GM10847 (cell line): ENCODE measurements around the gene PKD2.

ENCODE experiments used
- POLR2A ChIP-seq: IDR thresholded peaks from 2 replicates; pipeline ENCODE4 v1.6.1; 2011; ENCODE audit not compliant: insufficient read length; ENCODE audit errors: extremely low read depth

Gene PKD2

GRCh38 chr4:88007304-88008121 is at the start of gene PKD2:
Gene PKD2, plus strand, starts transcription at chr4:88007635. Its CDS starts 99 bp downstream, at chr4:88007734.
- TF ChIP-seq POLR2A = peak; percentile 68

DNA sequence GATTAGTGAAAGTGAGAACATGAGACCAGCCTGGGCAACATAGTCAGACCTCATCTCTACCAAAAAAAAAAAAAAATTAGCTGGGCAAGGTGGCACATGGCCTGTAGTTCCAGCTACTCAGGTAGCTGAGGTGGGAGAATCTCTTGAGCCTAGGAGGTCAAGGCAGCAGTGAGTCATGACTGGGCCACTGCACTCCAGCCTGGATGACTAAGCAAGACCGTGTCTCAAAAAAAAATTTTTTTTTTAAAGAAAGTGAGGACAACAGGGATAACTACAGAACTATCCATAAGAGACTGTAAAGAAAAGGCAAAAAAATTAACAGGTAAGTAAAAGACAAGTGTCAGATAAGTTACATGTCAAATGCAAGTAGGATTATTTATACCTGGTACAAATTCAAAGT is 45.4 kb upstream of the PKD2 start:
- no peak for TF ChIP-seq POLR2A

DNA sequence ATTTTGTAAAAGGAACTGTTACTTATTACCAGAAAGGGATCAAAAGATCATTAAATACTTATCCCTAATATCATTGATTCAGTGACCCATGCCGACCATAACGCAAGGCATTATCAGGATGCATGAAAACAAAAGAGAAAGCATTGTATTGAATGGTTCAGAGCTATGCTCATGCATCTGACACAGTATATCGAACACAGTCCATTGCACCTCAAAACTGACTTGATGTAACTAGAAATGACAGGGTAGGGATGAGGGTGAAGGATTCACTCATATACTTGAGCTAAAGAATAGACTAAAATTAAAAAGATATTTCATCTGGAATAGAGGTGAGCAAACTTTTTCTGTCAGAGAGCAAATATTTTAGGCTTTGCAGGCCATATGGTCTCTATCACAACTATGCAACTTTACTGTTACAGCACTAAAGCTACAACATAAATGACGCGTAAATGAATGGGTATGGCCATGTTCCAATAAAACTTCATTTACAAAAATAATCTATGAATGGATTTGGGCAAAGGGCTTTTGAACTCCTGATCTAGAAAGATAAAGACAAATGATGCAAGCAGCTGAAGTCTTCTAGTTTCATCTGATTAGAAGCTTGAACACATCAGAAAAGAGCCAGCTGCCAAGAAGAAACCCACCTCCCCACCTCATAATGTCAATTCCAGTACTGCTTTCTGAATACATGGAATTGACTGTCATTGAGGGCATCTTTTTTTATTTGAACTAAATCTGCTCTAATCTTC is 44.9 kb upstream of the PKD2 start:
- no peak for TF ChIP-seq POLR2A

GRCh38 chr4:87965501-87965975 is 41.9 kb upstream of the PKD2 start:
- no peak for TF ChIP-seq POLR2A

DNA sequence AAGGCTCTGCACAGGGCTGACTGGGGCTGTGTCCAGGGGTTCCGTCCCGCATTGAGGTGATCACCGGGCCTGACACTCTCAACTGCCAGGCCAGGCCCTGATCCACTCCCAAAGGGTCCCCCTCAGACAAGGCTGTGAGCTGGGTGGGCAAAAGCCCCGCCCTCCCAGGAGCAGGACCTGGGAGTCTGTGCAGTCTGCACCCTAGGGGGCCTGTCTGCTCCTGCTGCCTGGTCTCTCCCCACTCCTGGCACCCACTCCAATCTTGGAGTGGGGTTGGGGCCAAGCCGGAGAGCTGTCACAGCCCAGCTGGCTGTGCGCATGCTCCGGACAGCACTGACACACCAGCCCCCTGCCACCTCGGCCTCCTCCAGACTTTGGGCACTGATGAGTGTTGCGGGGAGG is 41.3 kb upstream of the PKD2 start:
- no peak for TF ChIP-seq POLR2A

- no peak for TF ChIP-seq POLR2A
Measured at GRCh38 chr4:87967193-87967592, 40.2 kb upstream of the PKD2 start.

DNA sequence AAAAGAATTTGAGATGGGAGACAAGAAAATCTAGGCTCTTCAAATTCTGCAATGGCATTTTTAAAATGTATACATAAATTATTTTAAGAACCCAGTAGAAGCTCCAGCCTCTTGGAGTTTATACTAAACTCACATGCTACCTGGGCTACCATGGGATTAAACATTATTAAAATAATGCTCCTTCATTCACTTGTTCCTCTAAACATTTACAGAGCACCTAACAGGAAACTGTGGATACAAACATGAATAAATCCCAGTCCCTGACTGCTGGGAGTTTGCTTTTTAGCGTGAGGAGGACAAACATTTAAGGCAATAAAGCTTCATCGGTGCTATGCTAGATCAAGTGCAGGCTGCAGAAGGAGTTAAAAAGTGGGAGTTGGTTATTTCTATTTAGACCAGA is 37.3 kb upstream of the PKD2 start:
- TF ChIP-seq POLR2A = no peak

- TF ChIP-seq POLR2A = no peak
Measured at GRCh38 chr4:87971866-87972265, 35.6 kb upstream of the PKD2 start.

DNA sequence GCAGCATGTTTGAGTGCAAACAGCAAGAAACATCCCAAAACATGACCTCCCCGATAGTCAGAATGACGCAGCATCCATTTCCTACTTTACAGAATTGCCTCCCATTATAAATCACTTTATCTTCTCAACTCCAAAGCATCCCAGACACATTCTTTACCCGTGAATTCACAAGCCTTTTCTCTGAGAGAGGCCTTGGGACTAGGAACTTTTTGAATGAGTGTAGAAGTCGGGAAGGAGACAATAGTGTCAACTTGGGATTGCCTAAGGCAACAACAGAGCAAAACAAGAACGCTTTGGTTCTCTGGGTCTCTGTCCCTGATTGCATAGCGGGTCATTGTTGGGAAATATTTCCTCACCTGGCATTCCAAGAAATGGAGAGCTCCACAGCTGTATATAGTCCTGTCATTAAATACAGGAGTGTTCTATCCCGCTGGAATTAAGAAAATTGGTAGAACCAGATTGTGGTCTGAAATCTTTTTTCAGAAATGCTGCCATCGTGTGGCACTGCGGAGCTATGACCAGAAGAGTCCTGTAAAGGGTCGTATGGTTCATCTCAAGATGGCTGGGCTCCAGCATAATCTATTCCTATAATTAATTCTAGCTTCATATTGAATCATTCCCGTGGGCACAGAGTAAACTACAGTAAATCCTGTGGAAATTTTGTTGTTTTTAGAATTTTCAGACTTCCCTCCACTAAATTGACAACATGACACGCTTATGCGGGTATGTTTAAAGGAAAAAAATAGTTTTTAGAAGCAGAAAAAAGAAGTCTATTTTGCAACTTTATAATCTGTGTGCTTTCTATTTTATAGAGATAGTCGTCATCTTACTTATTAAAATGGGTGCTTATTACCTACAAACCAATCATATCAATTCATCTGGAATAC is 33.9 kb upstream of the PKD2 start:
- no peak for TF ChIP-seq POLR2A

DNA sequence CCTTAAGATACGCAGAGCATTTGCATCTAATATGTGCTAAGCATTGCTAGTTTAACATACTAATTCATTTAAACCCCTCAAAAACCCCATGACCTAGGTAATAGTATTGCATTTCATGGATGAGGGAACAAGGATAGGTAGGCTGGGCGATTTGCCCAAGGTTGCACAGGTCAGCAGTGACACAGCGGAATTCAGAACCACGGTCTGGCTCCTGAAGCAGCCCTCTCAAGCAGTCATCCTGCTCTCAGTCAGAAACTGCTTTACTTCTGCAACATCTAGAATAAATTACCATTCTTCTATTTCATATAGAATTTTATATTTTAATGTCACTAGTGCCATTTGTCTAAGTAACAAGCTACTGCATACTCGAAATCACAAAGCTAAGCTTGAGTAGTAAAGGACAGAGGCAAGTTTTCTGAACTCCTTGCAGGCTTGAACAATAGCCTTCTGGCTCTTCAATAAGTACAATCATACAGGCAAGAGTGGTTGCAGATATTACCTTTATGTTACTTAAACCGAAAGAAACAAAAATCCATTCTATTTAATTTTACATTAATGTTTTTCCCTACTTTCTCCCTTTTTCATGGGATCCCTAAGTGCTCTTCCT is 32.5 kb upstream of the PKD2 start:
- TF ChIP-seq POLR2A = no peak

DNA sequence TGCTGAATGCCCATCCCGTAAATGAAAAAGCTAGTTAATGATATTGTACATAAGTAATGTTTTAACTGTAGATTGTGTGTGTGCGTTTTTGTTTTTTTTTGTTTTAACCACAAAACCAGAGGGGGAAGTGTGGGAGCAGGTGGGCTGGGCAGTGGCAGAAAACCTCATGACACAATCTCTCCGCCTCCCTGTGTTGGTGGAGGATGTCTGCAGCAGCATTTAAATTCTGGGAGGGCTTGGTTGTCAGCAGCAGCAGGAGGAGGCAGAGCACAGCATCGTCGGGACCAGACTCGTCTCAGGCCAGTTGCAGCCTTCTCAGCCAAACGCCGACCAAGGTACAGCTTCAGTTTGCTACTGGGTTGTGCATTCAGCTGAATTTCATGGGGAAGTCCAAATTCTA is 32.0 kb upstream of the PKD2 start, which contains the start of gene SPP1:
TSS of gene SPP1 (plus strand) at position 249 of the 400 bp plus-strand sequence. CDS start 1,182 bp downstream, outside the sequence.
- TF ChIP-seq POLR2A = no peak

GRCh38 chr4:87977521-87978278 is 29.7 kb upstream of the PKD2 start:
- no peak for TF ChIP-seq POLR2A

- no peak for TF ChIP-seq POLR2A
Measured at GRCh38 chr4:87978681-87979080, 28.8 kb upstream of the PKD2 start.

- TF ChIP-seq POLR2A = no peak
Measured at GRCh38 chr4:87979810-87980209, 27.6 kb upstream of the PKD2 start.
